ENCODE data around the gene FBXW5.

Gene FBXW5

DNA sequence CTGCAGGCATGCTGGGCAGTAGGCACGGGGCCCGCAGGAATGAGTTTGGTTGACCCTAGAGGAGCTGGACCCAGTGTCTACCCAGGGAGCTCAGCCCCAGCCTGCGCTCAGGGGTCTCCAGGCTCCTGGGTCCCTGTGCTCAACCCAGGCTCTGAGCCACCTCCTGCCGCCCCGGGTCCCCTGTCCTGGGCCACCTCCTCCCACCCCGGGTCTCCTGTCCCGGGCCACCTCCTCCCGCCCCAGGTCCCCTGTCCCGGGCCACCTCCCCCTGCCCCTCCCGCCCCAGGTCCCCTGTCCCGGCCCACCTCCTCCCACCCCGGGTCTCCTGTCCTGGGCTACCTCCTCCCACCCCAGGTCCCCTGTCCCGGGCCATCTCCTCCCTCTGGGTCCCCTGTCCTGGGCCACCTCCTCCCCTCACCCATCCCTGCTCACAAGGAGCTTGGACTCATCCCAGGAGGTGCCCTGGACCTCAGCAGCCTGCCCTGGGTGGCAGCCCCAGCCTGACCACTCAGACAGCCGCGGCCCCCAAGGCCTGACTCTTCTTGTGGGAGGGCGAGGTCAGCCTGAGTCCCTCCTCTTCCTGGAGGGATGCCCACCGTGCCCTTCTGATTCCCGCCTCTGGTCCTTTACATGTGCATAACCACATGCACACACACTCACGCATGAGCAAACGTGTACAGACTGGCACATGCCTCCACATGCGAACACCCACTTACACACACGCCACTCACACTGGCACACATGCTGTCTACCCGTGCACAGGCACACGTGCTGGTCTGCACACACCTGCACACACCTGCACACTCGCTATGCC, 9.9 kb upstream of the FBXW5 start:
- no peak overlapping the region for H3K4me3 ChIP-seq (ENCODE audit: low read depth, low read length)
- TF ChIP-seq, protein P1, sequence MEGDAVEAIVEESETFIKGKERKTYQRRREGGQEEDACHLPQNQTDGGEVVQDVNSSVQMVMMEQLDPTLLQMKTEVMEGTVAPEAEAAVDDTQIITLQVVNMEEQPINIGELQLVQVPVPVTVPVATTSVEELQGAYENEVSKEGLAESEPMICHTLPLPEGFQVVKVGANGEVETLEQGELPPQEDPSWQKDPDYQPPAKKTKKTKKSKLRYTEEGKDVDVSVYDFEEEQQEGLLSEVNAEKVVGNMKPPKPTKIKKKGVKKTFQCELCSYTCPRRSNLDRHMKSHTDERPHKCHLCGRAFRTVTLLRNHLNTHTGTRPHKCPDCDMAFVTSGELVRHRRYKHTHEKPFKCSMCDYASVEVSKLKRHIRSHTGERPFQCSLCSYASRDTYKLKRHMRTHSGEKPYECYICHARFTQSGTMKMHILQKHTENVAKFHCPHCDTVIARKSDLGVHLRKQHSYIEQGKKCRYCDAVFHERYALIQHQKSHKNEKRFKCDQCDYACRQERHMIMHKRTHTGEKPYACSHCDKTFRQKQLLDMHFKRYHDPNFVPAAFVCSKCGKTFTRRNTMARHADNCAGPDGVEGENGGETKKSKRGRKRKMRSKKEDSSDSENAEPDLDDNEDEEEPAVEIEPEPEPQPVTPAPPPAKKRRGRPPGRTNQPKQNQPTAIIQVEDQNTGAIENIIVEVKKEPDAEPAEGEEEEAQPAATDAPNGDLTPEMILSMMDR (IDR thresholded peaks at IDR 0.05; ENCODE audit: low read depth, low read length) = no peak

DNA sequence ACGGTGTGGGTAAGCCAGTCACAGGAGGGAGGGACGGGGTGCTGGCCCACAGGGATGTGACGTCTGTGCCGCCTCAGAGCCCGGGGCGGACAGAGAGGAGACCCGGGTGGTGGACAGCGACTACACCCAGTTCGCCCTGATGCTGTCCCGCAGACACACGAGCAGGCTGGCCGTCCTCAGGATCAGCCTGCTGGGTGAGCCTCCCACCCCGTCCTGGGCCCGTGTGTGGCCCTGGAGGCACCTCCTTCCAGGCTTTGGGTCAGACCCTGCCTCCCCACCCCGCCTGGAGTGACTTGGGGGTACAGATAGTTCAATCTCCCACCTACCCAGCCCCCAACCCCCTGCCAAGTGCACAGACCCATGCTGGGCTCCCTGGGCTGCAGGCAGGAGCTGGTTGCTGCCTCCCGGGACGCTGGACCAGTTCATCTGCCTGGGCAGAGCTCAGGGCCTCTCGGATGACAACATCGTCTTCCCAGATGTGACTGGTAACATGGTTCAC, 9.3 kb upstream of the FBXW5 start:
- TF ChIP-seq, protein P1 (IDR thresholded peaks at IDR 0.05; ENCODE audit: low read depth, low read length) = no peak
- no peak overlapping the region for H3K4me3 ChIP-seq (ENCODE audit: low read depth, low read length)

DNA sequence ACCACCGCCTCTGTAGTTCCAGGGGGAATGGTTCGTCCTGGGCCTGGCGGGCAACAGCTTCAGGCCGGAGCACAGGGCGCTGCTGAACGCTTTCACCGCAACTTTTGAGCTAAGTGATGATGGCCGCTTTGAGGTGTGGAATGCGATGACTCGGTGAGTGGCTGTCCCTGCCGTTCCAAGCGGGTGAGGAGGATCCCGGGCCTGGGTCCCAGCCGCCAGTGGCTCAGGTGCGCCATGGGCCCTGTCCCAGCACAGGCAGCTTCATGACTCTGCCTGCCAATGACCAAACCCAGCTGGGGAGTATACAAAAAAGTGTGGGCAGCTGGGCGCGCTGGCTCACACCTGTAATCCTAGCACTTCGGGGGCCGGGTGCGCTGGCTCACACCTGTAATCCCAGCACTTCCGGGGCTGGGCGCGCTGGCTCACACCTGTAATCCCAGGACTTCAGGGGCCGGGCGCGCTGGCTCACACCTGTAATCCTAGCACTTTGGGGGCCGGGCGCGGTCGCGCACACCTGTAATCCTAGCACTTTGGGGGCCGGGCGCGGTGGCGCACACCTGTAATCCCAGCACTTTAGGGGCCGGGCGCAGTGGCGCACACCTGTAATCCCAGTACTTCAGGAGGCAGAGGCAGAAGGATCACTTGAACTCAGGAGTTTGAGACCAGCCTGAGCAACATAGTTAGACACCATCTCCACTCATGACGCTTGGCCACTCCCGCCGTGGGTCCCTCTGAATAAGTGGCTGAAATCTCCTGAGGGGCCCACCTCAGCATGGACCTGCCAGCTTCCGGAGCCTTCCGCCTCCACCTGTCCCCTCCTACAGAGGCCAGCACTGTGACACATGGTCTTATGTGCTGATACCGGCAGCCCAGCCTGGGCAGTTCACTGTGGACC, 8.6 kb upstream of the FBXW5 start:
- no peak overlapping the region for H3K4me3 ChIP-seq (ENCODE audit: low read depth, low read length)
- TF ChIP-seq, protein P1 (IDR thresholded peaks at IDR 0.05; ENCODE audit: low read depth, low read length) = no peak

DNA sequence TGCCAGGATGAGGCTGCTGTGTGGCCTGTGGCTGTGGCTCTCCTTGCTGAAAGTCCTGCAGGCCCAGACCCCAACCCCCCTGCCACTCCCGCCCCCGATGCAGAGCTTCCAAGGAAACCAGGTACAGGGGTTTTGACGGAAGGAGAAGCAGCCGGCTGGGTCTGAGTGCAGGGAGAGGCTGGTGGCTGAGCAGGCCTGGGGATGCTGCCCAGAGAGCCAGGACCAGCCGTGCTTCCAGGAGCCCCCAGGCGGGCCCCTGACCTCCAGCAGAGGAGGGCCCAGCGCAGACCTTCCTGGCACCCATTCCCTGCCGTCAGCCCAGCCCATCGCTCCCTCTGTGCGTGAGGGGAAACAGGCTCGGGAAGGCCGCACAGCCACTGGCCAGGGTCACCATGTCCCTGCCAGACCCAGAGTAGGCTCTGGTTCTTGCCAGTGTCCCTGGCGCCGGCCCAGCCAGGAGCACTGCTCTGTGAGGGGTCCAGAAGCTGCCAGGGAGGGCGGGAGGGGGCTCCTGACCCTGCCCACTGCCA, 7.8 kb upstream of the FBXW5 start:
- no peak overlapping the region for H3K4me3 ChIP-seq (ENCODE audit: low read depth, low read length)
- TF ChIP-seq, protein P1 (IDR thresholded peaks at IDR 0.05; ENCODE audit: low read depth, low read length) = no peak

DNA sequence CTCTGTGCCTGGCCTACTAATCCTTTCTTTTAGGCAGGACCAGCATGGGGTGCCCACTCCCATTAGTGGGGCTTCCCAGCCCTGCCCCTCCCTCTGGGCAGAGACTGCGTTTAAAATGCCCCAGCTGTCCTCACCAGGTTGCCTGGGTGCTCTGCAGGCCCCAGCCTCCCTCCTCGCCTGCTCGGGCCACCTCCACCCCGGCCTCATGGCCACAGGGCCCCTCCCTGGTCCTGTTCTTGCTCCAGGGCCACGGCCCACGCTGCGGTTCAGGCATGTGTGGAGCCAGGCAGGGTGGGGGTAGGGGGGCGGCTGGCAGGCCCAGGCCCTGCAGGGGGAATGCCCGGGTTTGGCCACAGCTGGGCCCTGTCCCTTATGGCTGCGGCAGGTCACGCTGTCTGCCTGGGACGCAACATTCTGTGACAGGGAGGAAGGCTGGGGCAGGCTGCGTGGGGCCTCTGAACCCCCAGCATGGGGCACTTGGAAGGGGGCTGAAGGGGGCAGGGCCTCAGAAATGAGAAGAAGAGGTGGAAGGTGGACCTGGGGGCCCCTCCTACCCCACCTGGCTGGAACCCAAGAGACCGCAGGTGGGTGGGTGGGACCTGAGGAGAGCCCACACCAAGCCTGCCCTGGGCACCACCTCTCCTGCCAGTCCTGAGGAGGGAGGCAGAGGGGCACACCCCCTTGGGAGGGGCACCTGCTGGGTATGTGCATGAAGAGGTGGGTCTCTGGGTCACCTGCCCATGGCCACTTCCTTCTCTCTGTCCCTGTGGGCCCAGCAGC, 7.2 kb upstream of the FBXW5 start, which contains the start of gene LCN12:
Gene LCN12, plus strand, starts transcription at position 733 of the 780 bp plus-strand sequence. CDS start 55 bp downstream, outside the sequence.
- H3K4me3 ChIP-seq (ENCODE audit: low read depth, low read length) = no peak within 1 kb of the TSS
- TF ChIP-seq, protein P1 (IDR thresholded peaks at IDR 0.05; ENCODE audit: low read depth, low read length) = no peak

DNA sequence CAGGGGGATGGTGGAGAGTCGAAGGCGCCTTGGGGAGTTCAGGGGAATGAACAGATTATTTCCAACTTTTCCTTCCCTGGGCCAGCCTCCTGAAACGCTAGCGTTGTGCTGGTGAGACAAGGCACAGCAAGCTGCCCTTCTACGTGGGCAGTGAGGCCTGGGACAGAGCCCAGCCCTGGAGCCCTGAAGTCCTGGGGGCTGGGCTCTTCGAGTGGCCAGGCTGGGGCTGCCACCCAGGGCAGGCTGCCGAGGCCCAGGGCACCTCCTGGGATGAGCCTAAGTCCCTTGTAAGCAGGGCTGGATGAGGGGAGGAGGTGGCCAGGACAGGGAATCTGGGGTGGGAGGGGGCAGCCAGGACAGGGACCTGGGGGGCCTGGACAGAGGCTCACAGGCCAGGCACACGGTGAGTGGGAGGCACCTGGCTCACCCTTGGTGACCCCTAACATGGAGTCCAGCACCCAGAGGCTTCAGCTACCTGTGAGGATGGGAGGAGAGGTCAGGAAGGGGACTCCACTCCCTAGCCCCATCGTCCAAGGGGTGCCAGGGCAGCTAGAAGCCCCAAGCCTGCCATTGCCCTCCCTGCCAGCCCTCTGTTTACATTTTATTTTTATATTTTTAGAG, 6.2 kb upstream of the FBXW5 start:
- TF ChIP-seq, protein P1 (IDR thresholded peaks at IDR 0.05; ENCODE audit: low read depth, low read length) = no peak
- H3K4me3 ChIP-seq (ENCODE audit: low read depth, low read length) = no peak overlapping the region

Measured in WI38 (cell line).